Liver (tissue), 3 donors: ENCODE measurements around the gene NCAPD2.

Experiments
- ATF3 ChIP-seq: IDR thresholded peaks from 2 replicates; pipeline ENCODE4 v1.6.1; 2016; ENCODE audit warnings: antibody characterized with exemption
- CTCF ChIP-seq: fragments of 150-350 bp; IDR thresholded peaks from 2 replicates; pipeline ENCODE4 v1.5.1; 2017; ENCODE audit warnings: improper control_type of control experiment, low read depth, low read length; ENCODE audit not compliant: missing input control
- MAX ChIP-seq: IDR thresholded peaks from 2 replicates; pipeline ENCODE4 v1.6.1; 2016; ENCODE audit warnings: antibody characterized with exemption
- REST ChIP-seq: IDR thresholded peaks from 2 replicates; pipeline ENCODE4 v1.6.1; 2016; ENCODE audit warnings: antibody characterized with exemption, mild to moderate bottlenecking
- SP1 ChIP-seq: IDR thresholded peaks from 2 replicates; pipeline ENCODE4 v1.6.1; 2018; ENCODE audit warnings: antibody characterized with exemption, mild to moderate bottlenecking
- YY1 ChIP-seq: IDR thresholded peaks from 2 replicates; pipeline ENCODE4 v1.6.1; 2016; ENCODE audit warnings: antibody characterized with exemption, mild to moderate bottlenecking
- donor health status: healthy.
- donor health status: healthy.

GRCh38 chr12:6465467-6466183 lies 28.3 kb upstream of the NCAPD2 start:
- peak; percentile 82 for TF ChIP-seq CTCF
- no peak for TF ChIP-seq REST
- no peak for TF ChIP-seq ATF3
- TF ChIP-seq SP1: no peak
- no peak for TF ChIP-seq YY1
- no peak for TF ChIP-seq MAX
